ENCODE results near the gene ZNF543. TPM values are rescaled to one million over a fixed set of nuclear protein-coding genes. Genes with fewer than 3 reads are reported as not detected.

The ZNF543 gene
- total and polyA plus RNA-seq, 9 of the 15 experiments (the other 6 are each of a cell fraction or from before 2014, with no cell fraction given) = 0.14 to 5.5 (median 2.4) TPM

DNA sequence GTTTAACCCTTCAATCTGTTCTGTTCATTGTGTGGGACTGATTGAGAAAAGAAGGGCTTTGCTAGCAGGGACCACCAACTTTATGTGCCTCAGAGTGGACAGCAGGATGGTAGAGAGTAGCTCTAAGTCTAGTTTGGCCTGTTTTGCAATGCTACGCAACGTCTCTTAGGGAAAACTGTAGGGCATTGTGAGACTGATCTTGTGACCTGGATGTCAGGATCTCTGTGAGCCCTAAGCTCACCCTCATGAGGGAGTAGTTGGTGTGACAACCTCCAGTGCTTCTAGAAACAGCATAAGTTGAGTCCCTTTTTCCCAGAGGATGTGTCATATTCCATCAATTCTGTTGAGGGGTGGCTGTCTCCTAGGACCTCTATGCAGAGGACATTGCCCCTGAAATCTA, 9.5 kb upstream of the ZNF543 start:
- in situ Hi-C loops (cut with MboI) = no loop called here
- POLR2A ChIA-PET = interaction anchor here (0.6 to 1.3 kb wide), 3 partner anchors 9 to 39 kb away, joined by 3 to 9 read pairs (median 4); no protein-coding TSS in a partner anchor
- BruUV-seq (replicated peaks) = no TSS peak

More for the DNA sequence above, 9.5 kb upstream of the ZNF543 start:
- CTCF ChIA-PET (ENCODE audit: low intra/inter-chr PET ratio) = no interaction called here
- 26% methylated on average over 2 of the region's 2 CpGs for WGBS (ENCODE audit: insufficient coverage, low coverage, missing lambda C conversion rate)
- ATAC-seq = no peak
- Histone ChIP-seq H4K20me1 (replicated peaks; ENCODE audit: control insufficient read depth, insufficient read depth, low read length) (no peaks in the 10 kb centered on the region), H3K27me3 (ENCODE audit: control insufficient read depth in 2 of 2, insufficient read depth in 2 of 2, low read length in 2 of 2) (no peaks in the 10 kb centered on the region), H2AFZ (ENCODE audit: low read depth, low read length) (no peak overlapping the region), H3K79me2 (ENCODE audit: control insufficient read depth, insufficient read depth, low read length) (no peaks in the 10 kb centered on the region), H3K9ac (ENCODE audit: insufficient read depth in 1 of 2, low read depth in 2 of 2, low read length in 2 of 2) (no peak overlapping the region), H3K27ac (ENCODE audit: extremely low read depth, low read depth, low read length) (no peak overlapping the region), H3K36me3 (ENCODE audit: control insufficient read depth, insufficient read depth, low read length) (no peaks in the 10 kb centered on the region), H3K9me1 (ENCODE audit: control insufficient read depth, insufficient read depth, low read length) (no peaks in the 10 kb centered on the region), H3K9me3 (replicated peaks; ENCODE audit: control insufficient read depth, insufficient read depth, low read depth, low read length) (no peaks in the 10 kb centered on the region; the same call in 1 of the 2 replicates), H3K4me2 (ENCODE audit: insufficient read depth, low read length) (no peak overlapping the region), H3K4me3 (no peak overlapping the region), H3K4me1 (replicated peaks in 1 of 2; ENCODE audit: control insufficient read depth in 2 of 2, insufficient read depth in 2 of 2, low read length in 2 of 2) (no peaks in the 10 kb centered on the region)
- intact Hi-C loops (cut with micrococcal nuclease) = no loop called here
- DNase-seq (ENCODE audit: extremely low read depth in 1 of 4, low spot score in 3 of 4) = no peak
- FAIRE-seq = no peak
- TF ChIP-seq RBM15 (IDR thresholded peaks at IDR 0.05; ENCODE audit: insufficient read depth, low read length) = no peak
- no peak for TF ChIP-seq ZNF778 (CRISPR knock-in tag; IDR thresholded peaks at IDR 0.05)
- no peak for TF ChIP-seq DIDO1 (tag; IDR thresholded peaks at IDR 0.05; ENCODE audit: low read depth)
- no peak for TF ChIP-seq SP1 (CRISPR knock-in tag; IDR thresholded peaks at IDR 0.05)
- no peak for TF ChIP-seq ZNF197 (CRISPR knock-in tag; IDR thresholded peaks at IDR 0.05; ENCODE audit: low read depth)
- TF ChIP-seq, protein P1, sequence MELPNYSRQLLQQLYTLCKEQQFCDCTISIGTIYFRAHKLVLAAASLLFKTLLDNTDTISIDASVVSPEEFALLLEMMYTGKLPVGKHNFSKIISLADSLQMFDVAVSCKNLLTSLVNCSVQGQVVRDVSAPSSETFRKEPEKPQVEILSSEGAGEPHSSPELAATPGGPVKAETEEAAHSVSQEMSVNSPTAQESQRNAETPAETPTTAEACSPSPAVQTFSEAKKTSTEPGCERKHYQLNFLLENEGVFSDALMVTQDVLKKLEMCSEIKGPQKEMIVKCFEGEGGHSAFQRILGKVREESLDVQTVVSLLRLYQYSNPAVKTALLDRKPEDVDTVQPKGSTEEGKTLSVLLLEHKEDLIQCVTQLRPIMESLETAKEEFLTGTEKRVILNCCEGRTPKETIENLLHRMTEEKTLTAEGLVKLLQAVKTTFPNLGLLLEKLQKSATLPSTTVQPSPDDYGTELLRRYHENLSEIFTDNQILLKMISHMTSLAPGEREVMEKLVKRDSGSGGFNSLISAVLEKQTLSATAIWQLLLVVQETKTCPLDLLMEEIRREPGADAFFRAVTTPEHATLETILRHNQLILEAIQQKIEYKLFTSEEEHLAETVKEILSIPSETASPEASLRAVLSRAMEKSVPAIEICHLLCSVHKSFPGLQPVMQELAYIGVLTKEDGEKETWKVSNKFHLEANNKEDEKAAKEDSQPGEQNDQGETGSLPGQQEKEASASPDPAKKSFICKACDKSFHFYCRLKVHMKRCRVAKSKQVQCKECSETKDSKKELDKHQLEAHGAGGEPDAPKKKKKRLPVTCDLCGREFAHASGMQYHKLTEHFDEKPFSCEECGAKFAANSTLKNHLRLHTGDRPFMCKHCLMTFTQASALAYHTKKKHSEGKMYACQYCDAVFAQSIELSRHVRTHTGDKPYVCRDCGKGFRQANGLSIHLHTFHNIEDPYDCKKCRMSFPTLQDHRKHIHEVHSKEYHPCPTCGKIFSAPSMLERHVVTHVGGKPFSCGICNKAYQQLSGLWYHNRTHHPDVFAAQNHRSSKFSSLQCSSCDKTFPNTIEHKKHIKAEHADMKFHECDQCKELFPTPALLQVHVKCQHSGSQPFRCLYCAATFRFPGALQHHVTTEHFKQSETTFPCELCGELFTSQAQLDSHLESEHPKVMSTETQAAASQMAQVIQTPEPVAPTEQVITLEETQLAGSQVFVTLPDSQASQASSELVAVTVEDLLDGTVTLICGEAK (IDR thresholded peaks at IDR 0.05) = no peak
- TF ChIP-seq, protein P1 (CRISPR knock-in tag; IDR thresholded peaks at IDR 0.05) = no peak
- TF ChIP-seq, protein P2, sequence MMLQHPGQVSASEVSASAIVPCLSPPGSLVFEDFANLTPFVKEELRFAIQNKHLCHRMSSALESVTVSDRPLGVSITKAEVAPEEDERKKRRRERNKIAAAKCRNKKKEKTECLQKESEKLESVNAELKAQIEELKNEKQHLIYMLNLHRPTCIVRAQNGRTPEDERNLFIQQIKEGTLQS (IDR thresholded peaks at IDR 0.05) = no peak
- TF ChIP-seq, protein P2 (CRISPR knock-in tag; conservative IDR thresholded peaks at IDR 0.05) = no peak
- TF ChIP-seq KLF6 (CRISPR knock-in tag; IDR thresholded peaks at IDR 0.05; ENCODE audit: borderline replicate concordance) = no peak
- no peak for TF ChIP-seq SMARCA4 (IDR thresholded peaks at IDR 0.05)
- TF ChIP-seq MAFF (IDR thresholded peaks at IDR 0.05; ENCODE audit: low read length) = no peak
